Medulla oblongata (tissue), 1 donor: Measurements from ENCODE around the gene BEST3.
A peak's percentile ranks its signal among the peaks of the same experiment; 100 is the strongest.

ENCODE experiments used
- DNase-seq: peaks from one replicate; pipeline ENCODE4 v3.0.0-alpha.2; 2015; ENCODE audit errors: extremely low spot score

Gene BEST3

DNA sequence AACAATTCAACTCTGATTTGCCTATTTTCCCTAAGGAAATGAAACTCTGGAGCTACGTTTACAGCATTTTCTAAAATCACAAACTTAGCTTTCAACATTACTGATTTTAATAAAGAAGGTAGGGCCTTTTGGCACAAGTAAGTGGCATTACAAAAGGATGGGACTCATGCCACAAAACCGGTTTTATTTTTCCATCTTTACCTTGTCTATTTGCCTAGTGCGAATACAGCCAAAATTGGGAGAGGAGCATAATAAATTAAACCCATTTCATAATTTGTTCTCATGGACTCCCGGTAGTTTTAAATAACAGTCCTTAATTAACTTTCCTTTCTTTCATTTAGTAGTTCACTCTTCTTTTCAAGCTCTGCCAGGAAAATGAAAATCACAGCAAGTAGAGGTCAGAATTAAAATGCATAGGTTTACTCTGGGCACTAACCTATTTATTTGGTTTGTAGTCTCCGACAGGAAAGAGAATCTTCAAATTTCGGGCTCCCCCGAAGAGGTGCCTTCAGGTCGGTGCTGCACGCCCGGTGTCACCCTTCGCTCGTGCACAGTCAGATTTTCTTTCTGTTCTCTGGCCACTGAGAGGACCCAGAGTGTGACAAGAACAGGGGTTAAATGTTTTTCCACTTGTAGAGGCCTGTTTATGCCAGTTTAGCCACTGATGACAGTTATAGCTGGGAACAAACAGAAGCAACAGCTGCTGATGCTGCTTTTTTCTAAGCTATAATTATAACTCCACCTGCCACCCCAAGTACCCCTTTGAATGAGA is at the start of gene BEST3:
TSS of gene BEST3 (minus strand) at position 535 of the 772 bp plus-strand sequence. CDS start 1,505 bp downstream, outside the sequence.
- DNase-seq, result no peak

DNA sequence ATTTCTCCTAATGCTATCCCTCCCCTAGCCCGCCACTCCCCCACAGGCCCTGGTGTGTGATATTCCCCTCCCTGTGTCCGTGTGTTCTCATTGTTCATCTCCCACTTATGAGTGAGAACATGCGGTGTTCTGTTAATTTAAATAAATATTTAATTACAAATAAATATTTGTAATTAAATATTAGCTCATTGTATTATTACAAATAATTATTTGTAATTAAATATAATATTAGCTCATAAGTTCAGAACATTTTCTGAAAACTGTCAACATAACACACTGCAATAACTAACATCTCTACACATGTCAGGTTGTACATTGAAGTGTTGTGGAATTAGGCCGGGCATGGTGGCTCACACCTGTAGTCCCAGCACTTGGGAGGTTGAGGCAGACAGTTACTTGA is 45.0 kb upstream of the BEST3 start:
- no peak for DNase-seq

DNA sequence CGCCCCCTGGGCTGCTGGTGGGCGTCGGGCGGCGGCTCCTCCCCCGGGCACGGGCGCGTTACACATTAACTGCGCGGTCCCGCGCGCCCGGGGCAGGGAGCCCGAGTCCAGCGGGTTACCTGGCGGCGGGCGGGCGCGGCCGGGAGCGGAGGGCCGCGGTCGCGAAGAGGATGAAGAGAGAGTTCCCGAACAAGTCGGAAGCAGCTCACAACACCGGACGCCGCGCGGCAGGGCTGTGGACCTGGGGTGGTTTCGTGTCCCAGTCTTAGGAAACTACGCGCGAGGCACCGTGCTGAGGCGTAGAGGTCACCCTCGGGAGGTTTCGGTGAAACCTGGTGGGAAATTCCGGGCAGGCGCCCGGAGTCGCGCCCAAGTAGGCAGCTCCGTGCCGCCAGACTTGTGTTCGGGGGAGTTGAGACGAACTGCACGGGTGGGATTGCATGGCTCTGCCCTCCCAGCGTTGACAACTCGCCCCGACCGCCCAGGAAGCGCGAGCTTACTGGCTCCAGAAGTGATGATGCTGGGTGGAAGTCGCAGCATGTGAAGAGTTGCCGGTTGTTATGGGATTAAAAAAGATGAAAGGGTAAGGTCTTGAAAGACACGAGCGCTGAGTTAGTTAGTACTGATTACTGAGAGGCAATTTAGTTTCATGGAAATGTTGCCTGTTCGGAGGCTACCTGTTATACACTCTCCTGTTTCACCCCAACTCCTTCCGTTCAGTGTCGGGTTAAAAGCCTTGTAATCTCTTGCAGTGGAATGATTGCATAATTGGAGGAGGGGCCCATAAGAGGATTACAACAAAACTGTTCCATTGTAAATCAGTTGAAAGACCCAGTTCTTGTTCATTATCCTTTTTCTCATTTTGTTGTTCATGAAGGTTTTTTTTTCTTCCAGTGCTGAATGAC is 40.4 kb upstream of the BEST3 start:
- DNase-seq, result peak; percentile 51

DNA sequence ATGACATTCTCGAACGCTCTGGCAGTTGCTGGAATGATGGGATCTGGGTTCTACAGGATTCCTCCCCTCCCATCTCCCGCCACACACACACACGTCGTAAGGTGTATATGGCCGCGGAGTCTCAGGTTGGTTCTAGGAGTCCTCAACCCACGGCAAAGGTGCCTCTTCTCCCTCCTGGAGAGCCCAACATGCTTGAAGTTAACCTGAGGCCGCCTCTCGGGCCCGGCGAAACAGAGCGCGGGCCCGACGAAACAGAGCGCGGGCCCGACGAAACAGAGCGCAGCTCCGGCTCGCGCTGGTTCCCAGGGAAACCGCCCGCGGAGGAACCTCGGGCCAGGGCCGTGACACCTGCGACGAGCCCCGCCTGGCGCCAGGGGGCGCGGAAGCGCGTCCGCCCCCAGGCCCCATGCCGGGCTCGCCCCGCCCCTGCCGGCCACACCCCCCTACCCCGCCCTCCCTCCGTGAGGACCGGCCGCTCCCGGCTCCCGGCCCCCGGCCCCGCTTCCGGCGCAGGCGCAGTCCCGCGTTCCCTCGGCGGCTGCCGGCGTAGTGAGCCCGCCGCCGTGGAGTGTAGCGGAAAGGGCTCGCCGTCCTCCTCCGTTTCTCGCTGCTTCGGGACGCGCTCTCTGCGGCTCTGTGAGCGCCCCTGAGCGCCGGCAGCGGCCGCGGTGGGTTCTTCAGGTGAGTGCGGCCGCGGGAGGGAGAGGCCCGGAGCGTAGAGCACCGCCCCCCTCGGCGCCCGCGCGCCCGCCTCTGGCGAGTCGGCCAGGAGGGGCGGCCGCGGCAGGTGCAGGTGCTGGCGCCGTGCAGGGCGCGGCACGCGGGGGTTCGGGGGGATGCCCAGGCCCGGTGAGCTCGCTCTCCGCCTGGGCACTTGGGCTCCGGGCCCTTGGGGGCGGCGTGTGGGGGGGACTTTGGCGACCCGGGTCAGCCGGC is 39.5 kb upstream of the BEST3 start, which contains the start of gene RAB3IP:
TSS of gene RAB3IP (plus strand) at position 510 of the 936 bp plus-strand sequence. CDS start 16,549 bp downstream, outside the sequence.
- DNase-seq, result peak; percentile 84

DNA sequence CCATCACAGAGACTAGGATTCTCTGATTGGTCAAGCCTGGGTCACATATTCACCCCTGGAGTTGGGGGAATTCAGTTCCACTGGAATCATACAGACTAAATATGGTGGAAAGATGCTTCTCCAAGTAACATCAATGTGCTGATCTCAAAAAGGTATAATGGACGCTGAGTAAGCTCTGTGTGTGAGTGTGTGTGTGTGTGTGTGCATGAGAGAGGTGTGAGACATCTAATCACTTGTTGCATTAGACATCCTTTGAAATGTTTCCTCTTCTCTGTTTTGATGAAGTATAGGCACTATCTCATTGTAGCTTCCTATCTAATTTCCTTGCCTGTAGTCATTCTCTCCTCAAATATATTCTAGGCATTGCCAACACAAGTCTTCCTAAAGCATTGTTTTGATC is 34.5 kb upstream of the BEST3 start:
- no peak for DNase-seq

DNA sequence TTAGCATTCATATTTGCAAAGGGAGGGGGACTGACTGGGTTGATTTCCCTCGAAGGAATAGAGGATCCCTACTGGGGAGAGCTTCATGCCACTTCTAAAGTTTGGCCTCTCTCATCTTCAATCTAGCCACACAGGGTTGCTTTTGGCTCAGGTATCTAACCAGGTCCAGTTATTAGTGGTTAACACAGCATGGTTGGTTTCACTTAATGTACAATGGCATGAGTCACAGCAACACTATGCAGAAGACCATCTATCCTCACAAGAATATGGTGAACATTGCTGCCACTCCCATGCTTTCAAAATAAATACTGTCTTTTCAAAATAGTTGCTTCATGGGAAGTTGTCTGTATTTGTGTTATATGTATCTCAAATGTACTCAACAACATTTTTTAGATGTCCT is 33.0 kb upstream of the BEST3 start:
- no peak for DNase-seq

DNA sequence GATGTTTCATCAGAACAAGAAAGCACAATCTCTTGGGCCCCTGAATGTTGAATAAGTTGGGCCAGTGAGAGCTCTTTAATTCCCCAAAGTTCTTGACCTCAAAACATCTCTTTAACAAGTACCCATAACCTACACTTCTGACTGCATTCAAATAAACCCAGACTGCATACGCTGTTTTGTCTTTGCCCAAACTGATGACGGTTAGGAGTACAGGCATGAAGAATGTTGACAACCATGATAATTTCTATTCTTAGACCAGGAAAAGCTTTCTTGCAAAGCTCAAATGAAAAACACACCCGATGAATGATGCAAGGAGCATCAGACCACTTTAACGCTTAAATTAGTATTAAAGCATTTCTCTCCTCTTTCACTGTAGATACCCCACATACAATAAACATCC is 27.8 kb upstream of the BEST3 start:
- DNase-seq, result no peak

DNA sequence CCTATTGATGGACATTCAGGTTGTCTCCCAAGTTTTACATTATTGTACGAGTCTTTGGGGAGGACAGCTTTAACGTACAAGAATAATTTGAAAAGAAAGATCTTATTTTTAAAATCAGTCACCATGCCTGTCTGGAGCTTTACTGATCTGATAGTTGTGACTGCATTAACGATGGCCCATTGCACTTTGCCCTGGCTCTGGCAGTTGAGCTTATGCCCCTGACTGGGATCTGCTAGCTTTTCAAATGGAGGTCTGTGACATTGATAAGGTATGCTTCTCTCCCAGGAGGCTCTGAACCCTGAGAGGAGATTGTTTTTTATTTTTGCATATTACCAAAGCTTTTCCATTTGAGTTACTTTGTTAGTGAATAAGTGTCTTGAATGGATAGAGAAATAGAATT is 21.6 kb upstream of the BEST3 start:
- DNase-seq, result no peak

DNA sequence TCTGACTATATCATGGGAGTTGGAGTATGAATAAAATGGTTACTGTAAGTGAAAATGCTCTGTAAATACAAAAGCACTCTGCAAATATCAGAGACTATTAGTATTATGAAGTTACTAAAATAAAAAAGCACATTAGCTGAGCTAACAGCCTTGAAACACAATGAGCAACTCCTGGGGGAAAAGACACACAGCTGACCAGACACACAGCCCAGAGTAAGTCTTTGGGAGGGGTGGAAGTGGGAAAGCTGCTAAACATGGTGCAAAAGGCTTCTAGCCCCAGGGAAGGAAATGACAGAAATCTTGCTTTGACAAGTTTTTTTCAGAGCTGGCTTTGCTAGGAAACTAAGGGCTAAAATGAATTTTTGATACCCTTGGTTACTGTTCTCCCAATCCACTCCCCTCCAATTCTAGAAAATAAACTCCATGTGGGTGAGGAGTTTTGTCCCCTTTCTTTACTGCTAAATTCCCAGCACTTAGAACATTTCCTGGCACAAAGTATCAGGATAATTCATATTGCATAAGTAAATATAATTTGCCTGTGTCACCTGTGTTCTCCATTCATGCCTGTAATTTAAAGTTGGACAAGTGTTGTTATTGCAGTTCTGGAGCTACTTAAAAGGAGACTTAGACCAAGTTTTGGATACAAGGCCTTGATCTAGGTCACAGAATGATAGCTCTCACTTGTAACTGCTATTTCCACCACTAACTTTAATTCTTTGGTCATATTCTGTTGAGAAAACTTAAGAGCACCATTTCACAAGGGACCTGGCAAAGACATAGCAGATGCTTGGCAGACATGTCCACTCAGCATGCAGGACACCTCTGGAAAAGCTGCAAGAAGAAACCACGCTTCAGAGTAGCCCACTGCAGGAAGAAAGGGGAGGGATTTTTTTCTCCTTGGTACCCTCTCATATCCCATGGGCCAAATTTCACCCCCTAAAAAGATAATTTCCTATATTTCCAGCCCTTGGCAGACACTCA is 20.5 kb upstream of the BEST3 start:
- no peak for DNase-seq

DNA sequence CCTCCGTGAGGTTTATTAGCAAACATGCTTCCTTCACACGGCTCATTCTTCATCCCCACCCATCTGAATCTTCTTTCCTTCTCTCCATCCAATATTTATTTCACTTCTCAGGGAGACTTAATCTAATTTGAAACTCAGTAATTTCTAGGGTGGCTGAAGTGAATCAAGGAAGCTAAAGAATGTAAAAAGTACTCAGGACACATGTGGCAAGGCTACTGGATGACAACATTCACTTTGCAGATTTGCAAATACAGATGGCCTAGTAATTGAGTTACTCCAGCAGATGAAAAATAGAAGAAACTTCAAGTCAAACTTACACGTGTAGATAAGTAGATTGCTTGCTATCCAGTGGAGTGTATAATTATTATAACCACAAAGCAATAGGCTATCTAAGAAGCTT is 15.4 kb upstream of the BEST3 start:
- DNase-seq, result no peak

DNA sequence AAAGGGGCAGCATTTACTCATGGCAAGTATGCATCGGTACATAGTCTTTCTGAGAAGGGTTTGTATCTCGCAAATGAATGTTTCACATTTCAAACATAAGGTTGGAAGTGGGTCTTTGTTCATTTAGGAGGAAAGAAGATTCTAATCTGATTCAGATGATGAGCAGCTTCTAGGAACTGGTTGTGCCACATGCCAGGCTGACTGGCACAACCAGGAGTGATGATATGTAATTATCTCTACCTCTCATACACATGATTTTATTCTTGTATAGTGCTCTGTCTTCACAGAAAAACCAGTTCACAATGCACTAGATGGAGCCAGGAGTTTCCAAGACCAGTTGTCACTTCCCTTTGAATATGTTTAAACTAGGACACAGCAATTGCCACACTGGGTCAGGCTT is 13.7 kb upstream of the BEST3 start:
- DNase-seq, result no peak

DNA sequence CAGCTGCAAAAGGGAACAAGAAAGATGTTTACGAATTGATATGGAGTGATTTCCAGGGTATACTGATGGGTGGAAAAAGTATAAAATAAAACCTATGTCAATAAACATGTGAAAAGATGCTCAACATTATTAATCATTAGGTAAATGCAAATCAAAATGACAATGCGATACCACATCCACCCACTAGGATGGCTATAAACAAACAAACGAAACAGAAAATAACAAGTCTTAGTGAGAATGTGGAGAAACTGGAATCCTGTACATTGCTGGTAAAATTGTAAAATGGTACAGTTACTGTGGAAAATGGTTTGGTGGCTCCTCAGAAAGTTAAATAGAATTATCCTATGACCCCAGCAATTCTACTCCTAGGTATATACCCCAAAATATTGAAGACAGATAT is 9.5 kb upstream of the BEST3 start:
- no peak for DNase-seq

DNA sequence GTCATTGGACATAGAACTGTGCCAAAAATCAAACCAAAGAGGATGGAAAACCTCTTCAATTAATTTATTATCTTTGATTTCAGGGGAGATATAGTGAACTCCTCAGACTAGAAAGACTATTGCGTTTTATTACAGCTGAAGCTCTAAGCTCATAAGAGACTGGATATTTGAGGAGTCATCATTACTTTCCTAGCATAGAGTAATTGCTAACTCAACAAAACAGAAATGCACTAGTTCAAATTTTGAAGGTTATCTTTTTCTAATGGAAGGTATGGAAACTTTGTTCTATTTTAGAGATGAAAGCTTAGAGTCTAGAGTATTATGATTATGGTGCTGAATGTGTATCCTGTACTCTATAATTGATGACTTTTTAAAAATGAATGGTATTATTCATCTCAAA is 5.3 kb upstream of the BEST3 start:
- no peak for DNase-seq

DNA sequence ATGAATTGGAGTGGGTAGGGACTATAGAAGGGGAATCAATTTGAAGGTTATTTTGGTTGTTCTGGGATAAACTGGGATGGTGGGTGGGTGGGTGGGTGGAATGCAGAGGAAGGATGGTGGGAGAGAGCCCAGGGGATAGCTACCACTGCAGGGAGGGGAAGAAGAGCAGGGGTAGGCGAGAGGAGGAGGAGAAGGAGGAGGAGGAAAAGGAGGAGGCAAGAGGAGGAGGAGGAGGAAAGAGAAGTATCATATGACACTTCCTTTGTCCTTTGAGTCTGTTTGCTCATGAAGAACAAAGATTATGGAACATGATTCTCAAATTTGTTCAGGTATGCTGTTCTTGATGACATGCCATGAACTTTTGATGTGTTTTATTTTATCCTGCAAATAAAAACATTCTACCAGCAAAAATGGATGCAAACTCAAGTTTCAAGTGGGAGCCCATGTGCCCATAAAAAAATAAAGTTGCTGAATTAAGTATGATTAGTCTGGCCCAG is 4.1 kb upstream of the BEST3 start:
- DNase-seq, result no peak

DNA sequence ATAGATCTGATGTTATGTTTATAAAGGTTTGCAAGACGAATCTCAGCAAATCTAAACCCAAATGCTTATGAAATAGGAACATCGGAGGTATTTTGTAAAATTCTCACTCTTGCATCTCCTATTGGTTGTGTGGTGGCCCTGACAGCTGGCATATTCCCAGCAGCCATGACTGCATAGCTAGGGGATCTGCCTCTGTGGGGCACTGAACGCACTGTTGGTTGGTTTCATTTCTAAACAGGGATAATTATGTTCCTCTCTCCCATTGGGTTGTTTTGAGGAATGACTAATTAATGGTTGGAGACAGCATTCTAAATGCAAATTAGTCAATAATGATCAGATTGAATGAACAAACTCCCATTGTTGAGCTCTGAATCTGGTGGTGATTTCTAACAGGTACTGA is 2.7 kb upstream of the BEST3 start:
- peak; percentile 63 for DNase-seq

DNA sequence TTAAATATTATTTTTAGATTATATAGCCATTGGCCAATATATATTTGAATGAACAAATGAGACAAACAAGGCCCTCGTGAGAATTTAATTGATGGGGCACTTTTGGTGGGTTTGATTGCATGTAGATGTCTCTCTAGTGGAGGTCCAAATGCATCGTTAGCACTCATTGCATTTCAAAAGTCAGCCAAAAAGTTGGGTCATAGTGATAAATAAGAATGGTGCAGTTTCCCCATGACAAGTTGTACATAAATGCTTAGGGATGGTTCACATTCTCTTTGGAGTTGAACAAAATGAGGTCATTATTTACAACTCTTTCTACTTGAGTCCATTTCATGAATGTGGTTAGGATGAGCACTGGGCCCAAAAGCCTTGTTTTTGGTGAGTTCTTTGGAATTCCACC is 1.0 kb downstream of the BEST3 start:
- DNase-seq, result no peak

DNA sequence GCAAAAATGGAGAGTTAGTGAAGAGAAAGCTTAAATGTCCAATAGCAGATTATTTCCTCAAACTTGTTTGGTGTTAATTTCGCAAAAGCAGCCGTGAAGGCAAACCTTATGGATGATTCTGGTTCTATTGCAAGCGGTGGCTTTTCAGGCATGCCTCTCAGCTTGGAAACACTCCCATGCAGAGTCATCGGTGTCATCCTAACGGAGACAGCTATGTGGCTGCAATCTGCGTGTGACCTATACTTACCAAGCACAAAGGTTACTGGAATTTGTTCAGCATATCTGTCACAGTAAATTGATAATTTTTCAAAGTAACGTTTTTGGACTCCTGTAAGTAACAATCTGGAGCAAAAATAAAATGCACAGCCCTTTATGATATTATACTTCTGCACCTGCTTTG is 5.0 kb downstream of the BEST3 start:
- DNase-seq, result no peak

DNA sequence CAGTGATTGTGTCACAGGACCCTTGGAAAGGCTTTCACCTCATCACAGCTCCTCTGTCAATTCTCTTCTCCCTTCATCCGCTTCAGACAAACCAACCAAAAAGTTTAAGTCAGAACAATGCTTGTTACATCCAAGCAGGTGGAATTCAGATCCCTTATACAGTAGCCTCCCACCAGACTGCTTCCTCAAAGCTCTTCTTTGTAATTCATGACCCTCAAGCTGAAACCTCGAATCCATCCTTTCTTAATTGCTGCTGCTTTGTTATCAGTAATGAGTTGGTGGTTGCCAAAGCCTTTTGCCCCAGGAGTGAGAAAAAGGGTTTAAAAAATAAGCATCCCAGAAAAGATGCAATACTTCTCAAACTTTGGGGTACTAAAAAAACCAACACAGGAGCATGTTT is 9.5 kb downstream of the BEST3 start:
- DNase-seq, result no peak

DNA sequence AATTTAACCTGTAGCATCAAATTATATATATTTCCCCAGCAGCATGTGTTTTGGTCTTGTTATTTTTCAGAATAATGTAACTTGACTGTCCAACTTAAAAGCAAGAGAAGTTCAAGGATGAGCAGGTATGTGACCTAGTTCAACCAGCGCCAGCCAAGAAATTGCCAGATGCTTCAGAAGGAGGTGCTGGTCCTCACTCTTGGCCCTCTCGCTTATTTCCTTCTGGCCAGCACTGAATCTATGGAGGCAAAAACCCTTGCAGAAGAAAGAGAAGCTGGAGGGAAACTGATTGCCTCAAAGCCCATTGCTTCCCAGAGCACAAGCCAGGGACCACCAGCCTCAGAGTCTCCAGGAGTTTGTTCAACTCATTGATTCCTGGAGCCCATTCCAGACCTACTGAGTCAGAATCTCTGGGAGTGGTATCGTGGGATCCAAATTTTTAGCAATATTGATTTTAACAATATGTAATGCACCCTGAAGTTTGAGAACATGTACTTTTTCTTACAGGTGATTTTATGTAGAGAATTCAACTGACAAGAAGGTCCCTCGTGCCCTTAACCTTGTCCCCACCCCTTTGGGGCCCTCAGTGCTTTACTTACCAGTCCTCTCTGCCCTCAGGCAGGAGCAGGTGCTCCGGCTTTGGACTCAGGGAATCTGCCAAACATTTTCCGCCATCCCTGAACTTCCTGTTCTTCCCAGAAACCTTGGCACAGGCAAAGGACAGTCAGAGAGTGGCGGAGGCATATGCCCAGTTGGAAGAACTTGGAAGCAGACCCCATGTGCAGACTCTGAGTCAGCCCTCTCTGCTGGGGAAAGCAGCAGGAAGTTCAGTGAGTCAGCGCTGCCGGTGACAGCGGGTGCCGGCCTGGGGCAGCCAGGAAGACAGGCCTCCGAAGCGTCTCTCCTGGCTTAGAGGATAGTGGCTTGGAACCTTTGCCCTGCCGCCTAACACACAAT is 10.4 kb downstream of the BEST3 start:
- DNase-seq, result peak; percentile 38
